ENCODE results near the gene GPR89A.

The GPR89A gene

DNA sequence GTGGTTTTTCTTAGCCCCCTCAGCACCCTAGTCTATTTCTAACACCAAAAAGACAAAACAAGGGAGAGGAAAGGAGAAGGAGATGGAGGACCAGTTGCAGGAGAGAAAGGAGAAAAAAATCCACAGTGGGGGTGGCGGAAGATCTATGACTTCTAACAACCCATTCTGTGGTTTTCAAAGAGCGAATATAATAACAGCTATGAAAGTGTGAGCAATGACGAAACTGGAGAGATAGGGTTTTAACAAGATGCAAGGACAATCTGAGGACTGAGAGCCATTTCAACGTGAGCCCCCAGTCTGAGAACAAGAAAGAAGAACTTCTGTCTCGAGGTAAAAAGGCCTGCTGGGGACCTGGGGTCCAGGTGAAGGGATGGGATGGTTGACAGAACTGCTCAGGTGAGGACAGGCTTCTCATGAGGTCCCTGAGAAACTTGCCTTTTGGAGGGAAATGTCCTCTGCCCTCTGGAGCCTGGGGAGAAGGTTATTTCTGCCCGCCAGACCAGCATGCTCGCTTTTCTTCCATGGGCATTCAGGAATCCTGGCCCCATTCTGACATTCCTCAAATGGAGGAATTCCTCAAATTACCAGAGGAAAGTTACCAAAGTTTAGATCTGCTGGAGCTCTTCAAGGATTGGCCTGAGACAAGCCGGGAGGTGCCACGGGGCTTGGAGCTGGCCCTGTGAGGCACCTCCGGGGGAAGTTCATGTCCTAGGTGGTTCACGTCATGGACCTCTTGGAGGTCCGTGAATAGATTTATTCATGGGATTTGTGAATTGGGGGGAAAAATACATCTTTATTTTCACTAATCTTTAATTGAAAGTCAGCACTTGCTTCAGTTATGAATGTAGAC is 111.7 kb downstream of the GPR89A start, which contains the start of gene CD160:
Gene CD160, plus strand, starts transcription at position 270 of the 850 bp plus-strand sequence. CDS start 8,829 bp downstream, outside the sequence.
- no peak for DNase-seq

Measured in NCI-H187 (cell line).